HG03039 (cell line): ENCODE measurements around the gene CEMIP.

ENCODE experiments used
- ATAC-seq: cut with Tn5 transposase; IDR thresholded peaks from one replicate; pipeline ENCODE4 v1.9.1; 2021; ENCODE audit warnings: mild to moderate bottlenecking, moderate library complexity; ENCODE audit not compliant: unreplicated experiment

Gene CEMIP

GRCh38 chr15:80878867-80879250, 99.7 kb downstream of the CEMIP start:
- ATAC-seq, result no peak

- no peak for ATAC-seq
Measured at GRCh38 chr15:80880086-80880485, 100.9 kb downstream of the CEMIP start.

GRCh38 chr15:80883641-80884040, 104.5 kb downstream of the CEMIP start:
- ATAC-seq, result no peak

- ATAC-seq, result no peak
Measured at GRCh38 chr15:80885016-80885579, 105.9 kb downstream of the CEMIP start.

- ATAC-seq, result no peak
Measured at GRCh38 chr15:80887148-80887547, 108.0 kb downstream of the CEMIP start.

- ATAC-seq, result no peak
Measured at GRCh38 chr15:80888846-80889245, 109.7 kb downstream of the CEMIP start.

- ATAC-seq, result no peak
Measured at GRCh38 chr15:80890341-80891005, 111.3 kb downstream of the CEMIP start.

- ATAC-seq, result no peak
Measured at GRCh38 chr15:80891006-80891405, 111.8 kb downstream of the CEMIP start.

GRCh38 chr15:80892414-80892813, 113.2 kb downstream of the CEMIP start:
- no peak for ATAC-seq

GRCh38 chr15:80893777-80894176, 114.6 kb downstream of the CEMIP start:
- ATAC-seq, result no peak

- ATAC-seq, result no peak
Measured at GRCh38 chr15:80895091-80895490, 115.9 kb downstream of the CEMIP start.

GRCh38 chr15:80895965-80896364, 116.8 kb downstream of the CEMIP start:
- ATAC-seq, result no peak

GRCh38 chr15:80898040-80898439, 118.9 kb downstream of the CEMIP start:
- ATAC-seq, result no peak

- ATAC-seq, result no peak
Measured at GRCh38 chr15:80902298-80902801, 123.2 kb downstream of the CEMIP start.

GRCh38 chr15:80904998-80905397, 125.8 kb downstream of the CEMIP start:
- ATAC-seq, result no peak

GRCh38 chr15:80906159-80906766, 127.1 kb downstream of the CEMIP start:
- no peak for ATAC-seq

- no peak for ATAC-seq
Measured at GRCh38 chr15:80911821-80912220, 132.7 kb downstream of the CEMIP start.

GRCh38 chr15:80912673-80913072, 133.5 kb downstream of the CEMIP start:
- ATAC-seq, result no peak

- no peak for ATAC-seq
Measured at GRCh38 chr15:80913541-80913940, 134.4 kb downstream of the CEMIP start.

GRCh38 chr15:80915472-80915871, 136.3 kb downstream of the CEMIP start:
- ATAC-seq, result no peak

GRCh38 chr15:80916056-80916455, 136.9 kb downstream of the CEMIP start:
- no peak for ATAC-seq

GRCh38 chr15:80918196-80918783, 139.1 kb downstream of the CEMIP start:
- no peak for ATAC-seq
